Hepatic stellate cell (primary cell): ENCODE data around the gene FGF11.

ENCODE experiments used
- DNase-seq: peaks from one replicate; pipeline ENCODE4 v3.0.0; 2011; ENCODE audit warnings: low spot score

Gene FGF11

DNA sequence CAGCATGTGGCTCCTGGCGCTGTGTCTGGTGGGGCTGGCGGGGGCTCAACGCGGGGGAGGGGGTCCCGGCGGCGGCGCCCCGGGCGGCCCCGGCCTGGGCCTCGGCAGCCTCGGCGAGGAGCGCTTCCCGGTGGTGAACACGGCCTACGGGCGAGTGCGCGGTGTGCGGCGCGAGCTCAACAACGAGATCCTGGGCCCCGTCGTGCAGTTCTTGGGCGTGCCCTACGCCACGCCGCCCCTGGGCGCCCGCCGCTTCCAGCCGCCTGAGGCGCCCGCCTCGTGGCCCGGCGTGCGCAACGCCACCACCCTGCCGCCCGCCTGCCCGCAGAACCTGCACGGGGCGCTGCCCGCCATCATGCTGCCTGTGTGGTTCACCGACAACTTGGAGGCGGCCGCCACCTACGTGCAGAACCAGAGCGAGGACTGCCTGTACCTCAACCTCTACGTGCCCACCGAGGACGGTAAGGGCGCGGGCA is 31.0 kb upstream of the FGF11 start:
- DNase-seq, result no peak

DNA sequence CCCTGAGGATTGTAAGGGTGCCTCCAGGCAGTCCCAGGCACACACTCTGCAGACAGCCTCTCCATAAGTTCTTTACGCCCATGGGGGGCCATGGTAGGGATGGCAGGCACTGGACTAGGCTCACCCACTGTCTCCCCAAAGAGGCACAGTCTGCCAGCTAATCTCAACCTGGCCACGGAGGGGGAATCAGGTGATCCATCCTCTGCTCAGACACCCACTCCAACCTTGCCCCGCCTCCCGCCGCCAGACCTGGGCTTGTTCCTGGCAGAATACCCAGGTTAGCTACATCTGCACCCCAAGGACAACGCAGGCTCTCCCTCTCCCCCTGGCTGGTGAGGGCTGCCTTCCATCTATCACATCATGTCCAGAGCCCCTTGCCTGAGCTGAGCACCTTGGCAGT is 30.4 kb upstream of the FGF11 start:
- DNase-seq, result no peak

DNA sequence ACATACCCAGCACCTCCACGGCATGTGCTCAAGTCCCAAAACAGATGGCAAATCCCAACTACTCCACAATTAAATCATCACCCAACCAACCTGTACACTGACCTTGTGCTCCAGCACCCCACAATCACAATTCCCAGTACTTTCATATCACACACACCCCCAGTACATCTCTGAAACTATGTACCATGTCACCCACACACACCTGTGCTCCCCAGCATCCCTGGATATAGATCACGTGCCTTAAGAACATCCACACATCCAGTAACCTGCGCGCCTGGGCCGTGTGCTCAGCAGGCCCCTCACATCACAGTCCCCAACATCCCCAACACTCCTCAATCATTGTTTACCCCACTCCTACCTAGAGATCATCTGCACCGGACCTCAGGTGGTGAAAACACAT is 29.6 kb upstream of the FGF11 start:
- DNase-seq, result no peak

DNA sequence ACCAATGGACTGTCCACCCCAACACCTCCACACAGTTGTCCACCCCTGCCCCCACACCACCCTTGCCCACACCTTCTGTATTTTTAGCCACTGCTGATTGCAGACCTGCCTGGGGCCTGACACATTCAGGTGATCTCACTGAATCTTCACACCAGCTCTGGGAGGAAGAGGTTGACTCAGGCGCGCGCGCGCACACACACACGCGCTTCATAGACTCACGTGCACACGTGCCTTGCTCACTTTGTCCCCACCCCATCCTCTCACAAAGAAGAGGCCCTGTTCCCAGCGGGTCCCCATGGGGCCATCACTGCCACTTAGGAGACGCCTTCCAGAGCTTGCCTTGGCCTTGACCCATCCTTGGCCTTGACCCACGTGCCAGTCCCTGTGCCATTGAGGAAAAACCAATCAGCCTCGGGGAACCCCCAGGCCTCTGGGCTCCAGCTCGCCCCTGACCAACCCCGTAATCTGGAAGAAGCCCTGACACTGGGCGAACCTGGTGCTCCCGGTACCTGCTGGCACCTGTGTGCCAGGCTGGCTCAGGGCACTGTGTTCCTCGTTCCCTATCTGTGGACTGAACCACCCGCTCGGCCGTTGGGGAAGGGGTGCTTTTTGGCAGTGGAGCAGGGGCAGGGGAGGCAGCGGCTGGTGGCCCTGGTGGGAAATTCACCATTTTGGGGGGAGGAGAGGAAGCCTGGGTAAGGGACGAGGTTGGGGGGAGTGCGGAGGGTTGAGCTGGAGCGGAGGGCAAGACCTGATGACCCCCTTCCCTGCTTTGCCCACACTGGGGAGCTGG is 28.5 kb upstream of the FGF11 start:
- DNase-seq, result no peak

DNA sequence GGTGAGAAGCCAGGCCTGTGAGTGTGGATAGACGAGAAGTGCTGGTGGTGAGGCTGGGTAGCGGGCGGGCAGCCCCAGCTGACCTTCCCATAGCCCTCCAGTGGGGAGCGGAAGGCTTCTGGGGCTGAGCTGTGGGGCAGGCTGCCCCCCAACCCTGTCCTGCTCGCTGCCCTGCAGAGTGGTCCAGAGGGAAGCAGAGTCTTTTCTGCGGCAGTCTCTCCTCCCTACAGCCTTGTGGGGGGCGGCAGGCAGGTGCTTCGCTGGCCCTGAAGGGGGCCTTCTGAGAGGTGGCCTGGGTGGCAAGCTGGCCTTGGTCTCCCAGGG is 27.9 kb upstream of the FGF11 start:
- DNase-seq, result no peak

DNA sequence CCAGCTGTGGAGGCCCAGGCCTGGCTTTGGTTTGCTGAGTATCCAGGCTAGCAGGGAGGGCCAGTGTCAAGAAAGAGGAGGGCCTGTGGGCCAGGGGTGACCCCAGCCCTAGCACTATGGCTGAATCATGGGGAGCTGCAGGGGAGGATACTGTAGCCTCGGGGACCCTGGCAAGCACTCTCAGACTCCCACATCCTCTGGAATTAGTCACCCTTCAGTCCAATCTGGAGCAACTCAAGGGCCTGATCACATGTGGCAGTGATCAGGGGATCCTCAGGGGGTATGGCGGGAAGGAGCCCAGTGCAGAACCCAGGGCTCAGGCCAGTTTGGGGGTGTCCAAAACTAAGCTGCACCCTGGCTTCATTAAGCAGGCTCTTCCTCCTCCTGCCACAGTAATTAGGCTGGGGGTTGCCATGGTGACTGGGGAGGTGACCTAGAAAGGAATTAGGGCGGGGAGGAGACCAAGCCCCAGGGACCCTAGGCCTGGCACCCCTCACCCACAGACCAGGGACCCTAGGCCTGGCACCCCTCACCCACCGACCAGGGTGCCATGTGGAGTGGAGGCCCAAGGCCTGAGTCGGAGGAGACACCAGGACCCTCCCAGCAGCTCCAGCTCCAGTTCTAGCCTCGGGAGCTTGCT is 25.8 kb upstream of the FGF11 start:
- DNase-seq, result peak; percentile 77

DNA sequence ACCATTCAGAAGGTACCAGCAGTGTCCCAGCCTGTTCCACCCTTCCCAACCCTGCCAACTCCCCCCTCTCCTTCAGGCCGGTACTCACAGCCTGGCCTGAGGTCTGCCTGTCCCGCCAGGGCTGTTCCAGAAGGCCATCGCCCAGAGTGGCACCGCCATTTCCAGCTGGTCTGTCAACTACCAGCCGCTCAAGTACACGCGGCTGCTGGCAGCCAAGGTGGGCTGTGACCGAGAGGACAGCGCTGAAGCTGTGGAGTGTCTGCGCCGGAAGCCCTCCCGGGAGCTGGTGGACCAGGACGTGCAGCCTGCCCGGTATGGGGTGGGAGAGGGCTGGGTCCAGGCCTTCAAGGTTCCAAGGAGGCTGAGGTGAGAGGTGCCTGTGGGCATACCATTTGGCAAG is 24.5 kb upstream of the FGF11 start:
- DNase-seq, result no peak

DNA sequence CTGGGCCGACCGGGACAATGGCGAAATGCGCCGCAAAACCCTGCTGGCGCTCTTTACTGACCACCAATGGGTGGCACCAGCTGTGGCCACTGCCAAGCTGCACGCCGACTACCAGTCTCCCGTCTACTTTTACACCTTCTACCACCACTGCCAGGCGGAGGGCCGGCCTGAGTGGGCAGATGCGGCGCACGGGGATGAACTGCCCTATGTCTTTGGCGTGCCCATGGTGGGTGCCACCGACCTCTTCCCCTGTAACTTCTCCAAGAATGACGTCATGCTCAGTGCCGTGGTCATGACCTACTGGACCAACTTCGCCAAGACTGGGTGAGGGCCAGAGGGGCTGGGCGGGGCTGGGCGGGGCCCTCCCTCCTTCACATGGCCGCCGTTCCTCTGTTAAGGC is 23.5 kb upstream of the FGF11 start:
- DNase-seq, result no peak

DNA sequence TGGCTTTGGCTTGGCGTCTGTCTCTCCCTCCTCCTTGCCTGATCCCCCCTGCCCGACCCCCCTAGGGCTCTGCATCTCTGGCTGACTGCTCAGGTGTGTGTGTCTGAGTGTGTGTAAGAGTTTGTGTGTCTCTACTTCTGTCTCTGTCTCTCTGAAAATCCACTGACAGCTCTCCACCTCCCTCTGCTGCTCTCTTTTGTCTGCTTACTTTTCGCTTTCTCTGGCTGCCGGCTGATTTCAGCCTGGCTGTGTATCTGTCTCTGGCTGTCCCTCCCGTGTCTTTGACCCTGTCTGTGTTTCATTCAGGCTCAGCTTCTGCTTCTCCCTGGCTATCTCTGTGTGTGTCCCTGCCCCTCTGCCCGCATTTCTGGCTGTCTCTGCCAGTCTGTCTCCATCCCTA is 23.0 kb upstream of the FGF11 start:
- DNase-seq, result no peak

DNA sequence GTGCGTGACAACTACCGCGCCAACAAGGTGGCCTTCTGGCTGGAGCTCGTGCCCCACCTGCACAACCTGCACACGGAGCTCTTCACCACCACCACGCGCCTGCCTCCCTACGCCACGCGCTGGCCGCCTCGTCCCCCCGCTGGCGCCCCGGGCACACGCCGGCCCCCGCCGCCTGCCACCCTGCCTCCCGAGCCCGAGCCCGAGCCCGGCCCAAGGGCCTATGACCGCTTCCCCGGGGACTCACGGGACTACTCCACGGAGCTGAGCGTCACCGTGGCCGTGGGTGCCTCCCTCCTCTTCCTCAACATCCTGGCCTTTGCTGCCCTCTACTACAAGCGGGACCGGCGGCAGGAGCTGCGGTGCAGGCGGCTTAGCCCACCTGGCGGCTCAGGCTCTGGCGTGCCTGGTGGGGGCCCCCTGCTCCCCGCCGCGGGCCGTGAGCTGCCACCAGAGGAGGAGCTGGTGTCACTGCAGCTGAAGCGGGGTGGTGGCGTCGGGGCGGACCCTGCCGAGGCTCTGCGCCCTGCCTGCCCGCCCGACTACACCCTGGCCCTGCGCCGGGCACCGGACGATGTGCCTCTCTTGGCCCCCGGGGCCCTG is 22.2 kb upstream of the FGF11 start:
- DNase-seq, result no peak

DNA sequence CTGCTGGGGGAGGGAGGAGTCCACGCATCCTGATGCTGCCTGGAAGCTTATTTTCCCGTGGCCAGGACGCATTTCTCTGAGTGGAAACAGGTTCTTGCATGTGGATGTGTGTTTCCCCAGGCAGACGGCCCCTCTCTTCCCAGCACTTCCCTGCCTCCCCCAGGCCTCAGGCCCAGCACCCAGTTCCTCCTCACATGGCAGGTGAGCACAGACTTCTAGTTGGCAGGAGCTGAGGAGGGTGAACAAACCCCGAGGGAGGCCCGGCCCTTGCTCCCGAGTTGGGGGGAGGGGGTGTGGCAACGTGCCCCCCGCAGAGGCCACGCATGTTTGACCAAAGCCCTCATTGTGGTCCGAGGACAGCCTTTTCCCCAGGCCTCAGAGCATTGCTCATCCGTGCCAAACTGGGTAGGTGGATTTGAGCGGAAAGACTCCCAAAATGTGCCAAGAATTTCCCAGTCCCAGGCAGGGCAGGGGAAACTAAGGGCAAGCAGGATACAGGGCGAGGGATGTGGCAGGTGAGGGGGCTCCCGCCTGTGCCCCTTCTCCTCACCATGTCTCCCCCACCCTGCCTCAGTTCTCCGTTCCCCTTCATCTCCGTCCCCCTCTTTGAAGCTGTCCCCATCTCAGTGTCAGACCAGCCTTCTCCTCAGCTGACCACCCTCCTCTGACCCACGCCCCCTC is 20.7 kb upstream of the FGF11 start:
- DNase-seq, result no peak

DNA sequence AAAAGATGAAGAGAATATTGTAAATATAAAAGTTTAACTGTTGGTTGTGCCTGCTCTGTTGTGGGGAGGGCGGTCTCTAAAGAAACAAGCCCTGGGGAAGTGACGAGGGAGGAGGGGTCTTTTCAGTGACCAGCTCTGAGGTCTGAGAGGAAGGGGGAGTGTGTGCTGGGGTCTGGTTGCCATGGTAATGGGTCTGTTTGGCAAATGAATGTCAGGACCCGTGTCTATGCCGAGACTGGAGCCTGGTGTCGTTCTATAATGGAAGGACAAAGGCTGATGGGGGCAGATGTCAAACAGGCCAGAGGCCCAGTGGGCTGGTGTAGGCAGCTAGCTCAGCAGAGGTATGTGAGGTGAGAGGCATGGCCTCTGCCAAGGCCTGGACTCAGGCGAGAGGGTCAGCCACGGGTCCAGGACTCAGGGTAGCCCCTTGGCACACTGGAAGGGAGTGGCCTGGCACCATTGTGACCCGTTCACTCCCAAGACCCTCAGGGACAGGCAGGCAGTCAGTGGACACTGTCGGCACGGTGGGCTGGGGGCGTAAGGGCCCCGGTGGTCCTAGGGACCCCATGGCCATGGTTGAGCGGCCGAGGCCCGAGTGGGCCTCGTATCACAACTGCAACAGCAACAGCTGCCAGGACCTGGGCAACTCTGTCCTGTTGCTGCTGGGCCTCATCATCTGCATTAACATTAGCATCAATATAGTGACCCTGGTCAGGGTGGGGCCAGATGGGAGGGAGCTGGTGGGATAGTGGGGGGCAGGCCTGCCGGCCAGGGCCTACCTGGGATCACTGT is 19.3 kb upstream of the FGF11 start, which contains the start of gene SPEM1:
TSS of gene SPEM1 (plus strand) at position 506 of the 792 bp plus-strand sequence. CDS start at position 567, 61 bp downstream.
- DNase-seq, result no peak

DNA sequence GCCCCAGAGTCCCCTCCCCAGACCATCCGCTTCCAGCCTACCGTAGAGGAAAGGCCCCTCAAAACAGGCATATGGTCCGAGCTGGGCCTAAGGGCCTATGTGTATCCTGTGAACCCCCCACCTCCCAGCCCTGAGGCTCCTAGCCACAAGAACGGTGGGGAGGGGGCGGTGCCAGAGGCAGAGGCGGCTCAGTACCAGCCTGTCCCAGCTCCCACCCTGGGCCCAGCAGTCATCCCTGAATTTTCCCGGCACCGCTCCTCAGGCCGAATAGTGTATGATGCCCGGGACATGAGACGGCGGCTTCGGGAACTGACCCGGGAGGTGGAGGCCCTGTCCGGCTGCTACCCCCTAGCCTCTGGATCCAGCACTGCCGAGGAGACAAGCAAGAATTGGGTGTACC is 18.1 kb upstream of the FGF11 start:
- no peak for DNase-seq

DNA sequence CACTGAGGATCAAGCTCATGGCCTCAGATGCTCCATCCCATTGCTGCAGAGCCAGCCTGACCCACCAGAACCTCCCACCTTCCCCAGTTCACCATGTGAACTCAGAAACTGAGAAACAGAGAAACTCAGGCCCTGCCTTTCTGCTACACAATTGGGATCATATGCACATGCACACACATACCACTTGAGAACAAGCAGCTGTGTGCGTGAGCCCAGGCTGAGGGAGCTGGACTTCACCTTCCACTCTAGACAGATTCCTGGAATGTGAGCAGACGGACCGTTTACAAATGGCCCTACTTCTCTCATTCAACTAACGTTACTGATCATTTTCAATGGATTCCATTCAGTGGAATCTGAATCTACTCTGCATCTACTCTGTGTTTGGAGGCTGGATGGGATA is 15.6 kb upstream of the FGF11 start:
- no peak for DNase-seq

DNA sequence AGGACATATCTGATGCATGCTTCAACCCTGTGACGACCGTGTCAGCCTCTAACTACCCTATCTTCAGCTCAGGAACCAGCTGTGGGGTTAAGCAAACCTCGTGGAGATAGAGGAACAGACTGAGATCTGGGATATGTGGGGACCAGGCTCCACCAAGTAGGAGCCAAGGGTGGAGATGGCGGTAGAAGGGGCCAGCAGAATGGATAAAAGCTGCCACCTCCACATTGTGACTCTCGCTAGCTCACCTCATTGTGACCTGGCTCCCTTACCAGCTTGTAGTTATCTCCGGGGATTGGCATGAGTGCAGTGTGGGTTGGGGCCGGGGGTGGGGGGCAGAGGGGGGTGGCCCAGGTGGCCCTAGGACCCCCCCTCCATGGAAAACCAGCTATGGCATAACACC is 14.0 kb upstream of the FGF11 start, which contains the start of gene SPEM2:
TSS of gene SPEM2 (plus strand) at position 301 of the 400 bp plus-strand sequence. CDS start at position 374, 73 bp downstream.
- no peak for DNase-seq

DNA sequence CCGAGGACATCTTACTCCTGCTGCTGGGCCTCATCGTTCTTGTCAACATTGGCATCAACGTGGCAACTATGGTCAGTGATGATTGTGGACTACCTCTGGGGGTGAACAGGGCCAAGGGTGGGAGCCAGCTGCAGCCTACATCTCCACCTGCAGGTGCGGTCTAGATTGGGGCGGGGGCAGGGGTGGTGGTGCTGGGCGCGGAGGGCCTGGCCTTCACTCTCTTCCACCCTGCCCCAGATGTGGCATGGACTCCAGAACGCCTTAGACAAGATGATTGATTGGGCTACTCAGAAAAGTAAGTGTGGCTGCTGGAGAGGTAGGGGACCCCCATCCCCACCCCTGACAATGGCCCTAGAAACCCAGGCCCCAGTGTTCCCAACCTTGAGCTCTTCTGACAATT is 13.6 kb upstream of the FGF11 start:
- no peak for DNase-seq

DNA sequence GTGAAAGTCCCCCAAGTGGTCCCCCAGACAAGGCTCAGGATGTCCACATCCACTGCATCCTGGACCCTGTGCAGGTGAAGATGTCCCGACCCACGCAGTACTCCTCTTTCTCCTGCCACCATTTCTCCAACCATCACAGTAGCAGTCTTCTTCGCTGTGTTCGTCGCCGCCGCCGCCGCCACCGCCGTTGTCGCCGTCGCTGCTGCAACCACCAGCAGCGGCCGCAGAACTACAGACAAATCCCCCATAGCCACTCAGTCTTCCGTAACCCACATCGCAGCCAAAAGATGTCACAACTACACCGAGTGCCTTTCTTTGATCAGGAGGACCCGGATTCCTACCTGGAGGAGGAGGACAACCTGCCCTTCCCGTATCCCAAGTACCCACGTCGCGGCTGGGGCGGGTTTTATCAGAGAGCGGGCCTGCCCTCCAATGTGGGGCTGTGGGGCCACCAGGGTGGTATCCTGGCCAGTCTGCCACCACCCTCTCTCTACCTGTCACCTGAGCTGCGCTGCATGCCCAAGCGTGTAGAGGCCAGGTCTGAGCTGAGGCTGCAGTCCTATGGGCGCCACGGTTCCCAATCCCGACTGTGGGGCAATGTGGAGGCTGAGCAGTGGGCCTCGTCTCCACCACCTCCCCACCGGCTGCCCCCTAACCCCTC is 13.0 kb upstream of the FGF11 start:
- no peak for DNase-seq

DNA sequence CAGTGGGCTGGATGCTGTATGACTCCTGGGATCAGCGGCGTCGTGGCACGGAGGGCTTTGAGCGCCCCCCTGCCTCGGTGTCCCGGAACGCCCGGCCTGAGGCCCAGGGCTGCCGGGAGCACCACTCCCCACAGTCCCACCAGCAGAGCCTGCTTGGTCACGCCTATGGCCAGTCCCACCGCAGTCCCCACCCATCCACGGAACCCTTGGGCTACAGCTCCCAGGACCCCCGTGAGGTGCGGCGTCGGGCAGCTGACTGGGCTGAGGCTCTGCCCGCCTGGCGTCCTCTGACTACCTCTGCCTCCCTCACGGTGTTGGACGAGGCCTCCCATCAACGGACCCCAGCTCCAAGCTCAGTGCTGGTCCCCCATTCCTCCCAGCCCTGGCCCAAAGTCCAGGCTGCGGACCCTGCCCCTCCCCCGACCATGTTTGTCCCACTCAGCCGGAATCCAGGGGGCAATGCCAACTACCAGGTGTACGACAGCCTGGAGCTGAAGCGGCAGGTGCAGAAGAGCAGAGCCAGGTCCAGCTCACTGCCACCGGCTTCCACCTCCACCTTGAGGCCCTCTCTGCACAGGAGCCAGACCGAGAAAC is 12.3 kb upstream of the FGF11 start:
- no peak for DNase-seq

DNA sequence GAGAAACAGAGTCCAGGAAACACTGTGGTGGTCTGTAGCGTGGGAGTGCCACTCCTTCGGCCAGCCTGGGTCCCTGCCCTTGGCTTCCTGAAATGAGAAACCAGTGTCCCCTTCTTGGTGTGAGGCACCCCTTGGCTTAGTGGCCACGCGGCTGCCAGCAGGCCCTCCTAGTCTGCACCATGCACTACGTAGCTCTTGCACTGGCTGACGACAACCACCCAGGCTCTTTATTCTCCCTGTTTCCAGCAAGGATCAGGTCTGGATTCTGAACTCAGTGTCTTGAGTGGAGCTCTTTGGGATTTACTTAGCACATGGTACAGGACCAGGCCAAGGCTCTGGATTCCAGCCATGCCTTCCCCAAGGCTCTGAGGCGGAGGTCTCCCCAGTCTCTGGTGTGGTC is 11.8 kb upstream of the FGF11 start:
- no peak for DNase-seq

DNA sequence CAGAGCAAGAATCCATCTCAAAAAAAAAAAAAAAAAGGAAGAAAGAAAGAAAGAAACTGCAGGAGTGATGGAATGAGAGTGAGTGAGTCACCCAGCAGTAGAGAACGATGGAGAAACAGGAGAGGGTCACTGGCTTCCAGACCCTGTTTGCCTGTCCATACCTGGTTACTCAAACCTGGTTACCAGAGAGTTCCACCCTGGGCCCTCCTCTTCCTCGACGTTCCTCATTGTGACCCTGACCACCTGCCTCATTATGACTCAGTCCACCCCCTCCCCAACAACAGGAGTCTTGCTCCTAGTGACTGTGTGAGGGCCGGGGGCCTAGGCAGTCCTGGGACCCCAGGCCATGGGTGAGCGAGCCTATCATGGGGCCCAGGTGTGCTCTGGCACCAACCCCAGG is 10.8 kb upstream of the FGF11 start, which contains the start of gene SPEM3:
TSS of gene SPEM3 (plus strand) at position 301 of the 400 bp plus-strand sequence. CDS start at position 347, 46 bp downstream.
- no peak for DNase-seq

DNA sequence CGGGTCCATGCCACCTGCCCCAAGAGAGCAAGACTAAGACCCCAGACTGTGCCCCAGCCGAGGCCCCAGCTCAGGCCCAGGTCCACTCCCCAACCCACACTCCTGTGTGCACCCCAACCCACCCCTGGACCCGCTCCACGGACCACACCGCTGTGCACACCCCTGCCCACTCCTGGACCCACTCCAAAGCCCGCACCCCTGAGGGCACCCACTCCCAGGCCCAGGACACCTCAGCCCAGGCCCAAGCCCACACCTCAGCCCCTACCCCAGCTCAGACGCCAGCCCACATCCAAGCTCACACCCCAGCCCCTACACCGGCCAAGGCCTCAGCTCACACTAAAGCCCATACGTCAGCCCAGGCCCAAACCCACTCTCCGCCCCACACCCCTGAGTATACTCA is 9.6 kb upstream of the FGF11 start:
- no peak for DNase-seq
